ENCODE data around the gene SYTL2. TPM values are rescaled to one million over a fixed set of nuclear protein-coding genes. Genes with fewer than 3 reads are reported as not detected.
A peak's percentile ranks its signal among the peaks of the same experiment; 100 is the strongest.

Gene SYTL2
- total RNA-seq, 3 donors from 2014 or later (not counting 1 experiment from before 2014, with no cell fraction given): 116 to 237 (median 143) TPM

DNA sequence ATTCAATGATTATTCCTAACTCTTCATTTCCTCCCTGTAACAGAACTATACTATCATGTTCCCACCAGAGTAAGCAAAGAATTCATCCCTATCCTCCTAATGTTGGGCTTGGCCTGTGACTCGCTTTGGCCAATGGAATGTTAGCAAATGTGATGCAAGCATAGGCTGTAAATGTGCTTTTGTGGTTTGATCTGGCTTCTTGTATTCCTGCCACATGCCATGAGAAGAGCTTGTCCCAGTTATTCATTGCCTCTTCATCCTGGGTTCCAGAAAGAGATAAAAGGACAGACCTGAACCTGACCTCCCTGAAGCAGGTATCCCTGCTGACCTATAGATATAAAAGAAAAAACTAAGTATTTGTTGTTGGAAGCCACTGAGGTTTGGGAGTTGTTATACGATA lies 51.0 kb downstream of the SYTL2 start:
- no peak for ATAC-seq
- Histone ChIP-seq H3K36me3 (ENCODE audit: control insufficient read depth, insufficient read depth, low read length) (no peaks in the 10 kb centered on the region), H3K4me1 (ENCODE audit: control insufficient read depth, insufficient read depth, low read length) (peaks cover 42% of the 10 kb centered on the region), H3K27ac (ENCODE audit: low read length) (no peak overlapping the region), H3K4me3 (ENCODE audit: low read length) (no peak overlapping the region), H3K9me3 (ENCODE audit: control insufficient read depth, insufficient read depth, low read length) (no peaks in the 10 kb centered on the region), H3K27me3 (ENCODE audit: control insufficient read depth, insufficient read depth, low read length) (no peaks in the 10 kb centered on the region)
- TF ChIP-seq, protein P1, sequence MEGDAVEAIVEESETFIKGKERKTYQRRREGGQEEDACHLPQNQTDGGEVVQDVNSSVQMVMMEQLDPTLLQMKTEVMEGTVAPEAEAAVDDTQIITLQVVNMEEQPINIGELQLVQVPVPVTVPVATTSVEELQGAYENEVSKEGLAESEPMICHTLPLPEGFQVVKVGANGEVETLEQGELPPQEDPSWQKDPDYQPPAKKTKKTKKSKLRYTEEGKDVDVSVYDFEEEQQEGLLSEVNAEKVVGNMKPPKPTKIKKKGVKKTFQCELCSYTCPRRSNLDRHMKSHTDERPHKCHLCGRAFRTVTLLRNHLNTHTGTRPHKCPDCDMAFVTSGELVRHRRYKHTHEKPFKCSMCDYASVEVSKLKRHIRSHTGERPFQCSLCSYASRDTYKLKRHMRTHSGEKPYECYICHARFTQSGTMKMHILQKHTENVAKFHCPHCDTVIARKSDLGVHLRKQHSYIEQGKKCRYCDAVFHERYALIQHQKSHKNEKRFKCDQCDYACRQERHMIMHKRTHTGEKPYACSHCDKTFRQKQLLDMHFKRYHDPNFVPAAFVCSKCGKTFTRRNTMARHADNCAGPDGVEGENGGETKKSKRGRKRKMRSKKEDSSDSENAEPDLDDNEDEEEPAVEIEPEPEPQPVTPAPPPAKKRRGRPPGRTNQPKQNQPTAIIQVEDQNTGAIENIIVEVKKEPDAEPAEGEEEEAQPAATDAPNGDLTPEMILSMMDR (IDR thresholded peaks at IDR 0.05): no peak
- Mint-ChIP-seq H3K4me3 (peak overlapping the region; percentile 88), H3K4me1 (peaks cover 85 to 87% of the 10 kb centered on the region in 2 donors), H3K27me3 (ENCODE audit: low read depth in 2 of 2) (no peaks in the 10 kb centered on the region), H3K9me3 (no peaks in the 10 kb centered on the region), H3K36me3 (peaks cover 17% of the 10 kb centered on the region), H3K27ac (peak overlapping the region; percentile 68 to 100)
- WGBS (ENCODE audit: insufficient coverage): 100% methylated on average over 1 of the region's 2 CpGs
- no peak for DNase-seq
- intact Hi-C loops (cut with micrococcal nuclease): no loop called here

DNA sequence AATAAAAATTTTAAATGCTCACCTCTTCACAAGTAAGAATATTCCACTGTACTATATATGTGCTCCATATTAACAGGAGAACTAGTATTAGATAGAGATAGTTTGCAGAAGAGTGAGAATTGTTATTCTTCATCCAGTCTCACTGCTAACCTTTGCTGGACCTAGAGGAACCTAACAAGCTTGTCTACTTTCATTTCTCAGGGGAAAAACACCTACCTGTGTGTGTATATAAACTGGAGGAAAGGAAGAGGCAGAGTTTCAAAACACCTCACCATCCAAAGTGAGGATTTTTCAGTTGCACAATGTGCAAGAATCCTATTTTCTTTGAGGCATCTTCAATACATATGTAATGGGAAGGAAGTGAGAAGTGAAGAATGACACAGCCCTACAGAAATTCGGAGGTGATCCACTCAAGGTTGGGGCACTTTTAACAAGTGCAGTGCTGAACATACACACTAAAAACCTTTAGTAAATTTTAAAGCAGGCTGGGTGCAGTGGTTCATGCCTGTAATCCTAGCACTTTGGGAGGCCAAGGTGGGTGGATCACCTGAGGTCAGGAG lies 52.4 kb downstream of the SYTL2 start:
- Mint-ChIP-seq H3K36me3 (peaks cover 17% of the 10 kb centered on the region), H3K4me1 (peaks cover 77 to 79% of the 10 kb centered on the region in 2 donors), H3K27me3 (ENCODE audit: low read depth in 2 of 2) (no peaks in the 10 kb centered on the region), H3K9me3 (no peaks in the 10 kb centered on the region), H3K4me3 (peak overlapping the region; percentile 76), H3K27ac (peak overlapping the region; percentile 68 to 100)
- TF ChIP-seq, protein P1 (IDR thresholded peaks at IDR 0.05): no peak
- Histone ChIP-seq H3K9me3 (ENCODE audit: control insufficient read depth, insufficient read depth, low read length) (no peaks in the 10 kb centered on the region), H3K4me3 (ENCODE audit: low read length) (no peak overlapping the region), H3K4me1 (ENCODE audit: control insufficient read depth, insufficient read depth, low read length) (peaks cover 48% of the 10 kb centered on the region), H3K27ac (ENCODE audit: low read length) (no peak overlapping the region), H3K36me3 (ENCODE audit: control insufficient read depth, insufficient read depth, low read length) (no peaks in the 10 kb centered on the region), H3K27me3 (ENCODE audit: control insufficient read depth, insufficient read depth, low read length) (no peaks in the 10 kb centered on the region)
- DNase-seq: no peak
- ATAC-seq: no peak
- 30% methylated on average over 1 of the region's 1 CpG for WGBS (ENCODE audit: insufficient coverage)
- intact Hi-C loops (cut with micrococcal nuclease): no loop called here

DNA sequence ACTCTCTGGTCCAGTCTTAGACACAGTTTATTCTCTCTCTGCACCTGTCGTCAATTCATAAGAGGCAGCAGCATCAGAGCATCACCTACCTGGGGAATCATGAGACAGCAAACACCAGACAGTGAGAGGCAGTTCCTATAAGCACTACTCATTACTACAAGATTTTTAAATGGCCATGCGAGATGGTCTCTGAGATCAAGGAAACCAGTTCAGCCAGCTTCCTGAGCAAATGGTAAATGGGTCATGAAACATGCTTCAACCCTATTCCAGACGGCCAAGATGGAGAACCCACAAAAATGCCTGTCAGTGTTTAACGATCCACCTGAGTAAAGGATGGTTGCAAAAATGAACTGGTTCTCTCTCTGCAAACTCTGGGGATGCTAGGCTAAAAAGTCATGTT lies 52.9 kb downstream of the SYTL2 start:
- Histone ChIP-seq H3K36me3 (ENCODE audit: control insufficient read depth, insufficient read depth, low read length) (no peaks in the 10 kb centered on the region), H3K27me3 (ENCODE audit: control insufficient read depth, insufficient read depth, low read length) (no peaks in the 10 kb centered on the region), H3K9me3 (ENCODE audit: control insufficient read depth, insufficient read depth, low read length) (no peaks in the 10 kb centered on the region), H3K27ac (ENCODE audit: low read length) (peak overlapping the region; percentile 31), H3K4me1 (ENCODE audit: control insufficient read depth, insufficient read depth, low read length) (peaks cover 53% of the 10 kb centered on the region), H3K4me3 (ENCODE audit: low read length) (no peak overlapping the region)
- 71% methylated on average over 4 of the region's 4 CpGs for WGBS (ENCODE audit: insufficient coverage)
- peak overlapping the region; percentile 68 to 100 for H3K27ac Mint-ChIP-seq
- no peak for DNase-seq
- peaks cover 21% of the 10 kb centered on the region for H3K36me3 Mint-ChIP-seq
- no peak for ATAC-seq
- peak overlapping the region; percentile 76 for H3K4me3 Mint-ChIP-seq
- peaks cover 77 to 79% of the 10 kb centered on the region in 2 donors for H3K4me1 Mint-ChIP-seq
- intact Hi-C loops (cut with micrococcal nuclease): no loop called here
- no peaks in the 10 kb centered on the region for H3K27me3 Mint-ChIP-seq (ENCODE audit: low read depth in 2 of 2)
- TF ChIP-seq, protein P1 (IDR thresholded peaks at IDR 0.05): no peak
- no peaks in the 10 kb centered on the region for H3K9me3 Mint-ChIP-seq
